Measurements from ENCODE around the gene GALNT17. TPM values are rescaled to one million over a fixed set of nuclear protein-coding genes. Genes with fewer than 3 reads are reported as not detected.

The GALNT17 gene
- total RNA-seq, 1 donor = not detected

DNA sequence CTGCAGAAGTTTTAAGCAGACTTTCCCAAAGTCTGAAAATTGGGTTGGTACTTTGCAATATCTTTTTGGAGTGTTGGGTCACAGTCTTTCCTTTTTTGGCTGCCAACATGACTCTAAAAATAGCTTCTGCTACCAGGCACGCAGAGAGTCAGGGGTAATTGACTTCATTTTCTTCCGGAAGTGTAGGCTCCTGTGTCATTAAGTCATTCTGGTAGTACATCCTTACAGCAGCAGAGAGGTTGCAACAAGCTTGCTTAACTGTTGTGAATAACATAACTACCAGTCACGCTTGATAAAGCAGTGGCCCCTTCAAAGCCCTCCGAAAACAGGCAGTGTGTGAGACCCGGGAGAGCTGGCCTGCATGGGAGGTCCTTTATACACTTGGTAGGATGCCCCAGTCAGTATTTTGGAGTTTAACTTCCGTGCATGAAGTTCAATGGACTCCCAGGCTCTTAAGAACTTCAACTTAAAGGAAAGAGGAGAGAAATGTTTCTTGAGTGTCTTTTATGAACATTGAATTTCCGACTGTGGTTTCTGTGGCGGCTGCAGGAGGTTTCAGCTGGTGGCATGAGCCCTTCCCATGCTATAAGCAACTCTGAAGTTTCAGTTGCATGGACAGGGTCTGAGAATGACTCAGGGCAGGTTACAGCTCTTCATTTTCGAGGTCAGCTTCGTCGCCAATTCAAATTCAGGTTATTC, 310.7 kb downstream of the GALNT17 start:
- TF ChIP-seq, protein P1, sequence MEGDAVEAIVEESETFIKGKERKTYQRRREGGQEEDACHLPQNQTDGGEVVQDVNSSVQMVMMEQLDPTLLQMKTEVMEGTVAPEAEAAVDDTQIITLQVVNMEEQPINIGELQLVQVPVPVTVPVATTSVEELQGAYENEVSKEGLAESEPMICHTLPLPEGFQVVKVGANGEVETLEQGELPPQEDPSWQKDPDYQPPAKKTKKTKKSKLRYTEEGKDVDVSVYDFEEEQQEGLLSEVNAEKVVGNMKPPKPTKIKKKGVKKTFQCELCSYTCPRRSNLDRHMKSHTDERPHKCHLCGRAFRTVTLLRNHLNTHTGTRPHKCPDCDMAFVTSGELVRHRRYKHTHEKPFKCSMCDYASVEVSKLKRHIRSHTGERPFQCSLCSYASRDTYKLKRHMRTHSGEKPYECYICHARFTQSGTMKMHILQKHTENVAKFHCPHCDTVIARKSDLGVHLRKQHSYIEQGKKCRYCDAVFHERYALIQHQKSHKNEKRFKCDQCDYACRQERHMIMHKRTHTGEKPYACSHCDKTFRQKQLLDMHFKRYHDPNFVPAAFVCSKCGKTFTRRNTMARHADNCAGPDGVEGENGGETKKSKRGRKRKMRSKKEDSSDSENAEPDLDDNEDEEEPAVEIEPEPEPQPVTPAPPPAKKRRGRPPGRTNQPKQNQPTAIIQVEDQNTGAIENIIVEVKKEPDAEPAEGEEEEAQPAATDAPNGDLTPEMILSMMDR (IDR thresholded peaks at IDR 0.05; ENCODE audit: insufficient read depth, low read depth, low read length) = no peak
- no peak for DNase-seq (ENCODE audit: low read depth)
- no peak overlapping the region for H3K4me3 ChIP-seq (ENCODE audit: low read depth, low read length)

DNA sequence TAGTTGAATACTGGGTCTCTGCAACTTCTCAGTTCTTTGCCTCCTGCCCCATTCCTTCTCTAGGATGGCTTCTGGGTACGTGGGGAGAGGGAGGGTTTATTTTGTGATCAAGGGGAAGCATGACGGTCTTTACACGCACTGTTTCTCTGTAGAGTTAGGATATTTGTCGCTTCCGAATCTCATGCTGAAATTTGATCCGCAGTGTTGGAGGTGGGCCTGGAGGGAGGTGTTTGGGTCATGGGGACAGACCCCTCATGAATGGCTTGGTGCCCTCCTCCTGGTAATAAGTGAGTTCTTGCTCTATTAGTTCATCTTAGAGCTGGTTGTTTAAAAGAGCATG, 311.2 kb downstream of the GALNT17 start:
- TF ChIP-seq, protein P1 (IDR thresholded peaks at IDR 0.05; ENCODE audit: insufficient read depth, low read depth, low read length) = no peak
- no peak overlapping the region for H3K4me3 ChIP-seq (ENCODE audit: low read depth, low read length)
- no peak for DNase-seq (ENCODE audit: low read depth)

DNA sequence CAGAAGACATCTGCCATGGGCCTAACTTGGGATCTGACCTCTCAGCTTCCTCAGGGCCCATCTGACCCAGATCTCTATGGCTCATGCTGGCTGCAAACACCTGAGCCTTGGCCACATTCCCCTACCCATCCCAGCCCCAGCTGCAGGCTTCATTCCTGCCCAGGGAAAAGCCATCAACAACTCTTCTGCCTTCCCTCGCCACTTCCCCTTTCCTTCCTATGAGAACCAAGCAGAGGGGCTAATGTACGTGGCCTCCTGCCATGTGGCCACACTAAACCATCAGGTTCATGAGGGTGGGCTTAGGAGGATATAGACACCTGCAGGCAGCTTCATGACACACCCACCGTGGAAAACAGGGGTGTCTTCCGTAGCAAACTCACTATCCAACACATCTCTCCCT, 312.2 kb downstream of the GALNT17 start:
- no peak for DNase-seq (ENCODE audit: low read depth)
- H3K4me3 ChIP-seq (ENCODE audit: low read depth, low read length) = no peak overlapping the region

DNA sequence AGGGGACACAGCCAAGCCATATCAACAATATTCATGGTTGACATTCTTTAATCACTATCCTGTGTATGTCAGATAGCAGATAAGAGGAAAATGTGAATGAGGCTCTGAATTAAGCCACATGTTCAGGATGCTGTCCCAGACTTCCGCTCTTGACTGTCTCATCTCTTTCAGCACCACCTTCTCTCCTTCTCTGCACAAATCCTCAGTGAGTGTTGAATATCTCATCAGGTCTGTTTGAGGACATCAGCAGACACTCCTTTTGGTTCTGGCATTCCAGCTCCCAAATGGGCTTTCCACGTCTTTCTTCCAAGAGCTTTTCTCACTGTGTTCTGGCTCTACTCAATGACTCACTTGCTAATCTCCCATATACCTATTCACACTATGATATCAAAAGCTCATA, 321.7 kb downstream of the GALNT17 start:
- no peak overlapping the region for H3K4me3 ChIP-seq (ENCODE audit: low read depth, low read length)
- TF ChIP-seq, protein P1 (IDR thresholded peaks at IDR 0.05; ENCODE audit: insufficient read depth, low read depth, low read length) = no peak
- DNase-seq (ENCODE audit: low read depth) = no peak

More for the DNA sequence above, 312.2 kb downstream of the GALNT17 start:
- TF ChIP-seq, protein P1 (IDR thresholded peaks at IDR 0.05; ENCODE audit: insufficient read depth, low read depth, low read length) = no peak

DNA sequence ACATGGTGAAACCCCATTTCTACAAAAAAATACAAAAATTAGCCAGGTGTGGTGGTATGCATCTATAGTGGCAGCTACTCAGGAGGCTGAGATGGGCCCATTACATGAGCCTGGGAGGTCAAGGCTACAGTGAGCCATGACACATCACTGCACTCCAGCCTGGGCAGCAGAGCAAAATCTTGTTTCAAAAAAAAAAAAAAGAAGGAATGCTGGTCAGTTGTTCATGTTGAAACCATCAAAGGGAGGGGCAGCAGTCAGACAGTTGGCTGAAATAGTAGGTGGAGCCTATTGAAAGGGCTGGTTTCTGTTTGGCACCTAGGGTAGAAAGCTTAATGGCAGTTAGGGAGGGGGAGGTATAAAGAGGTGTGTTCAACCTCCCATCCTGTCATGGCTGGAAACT, 323.0 kb downstream of the GALNT17 start:
- TF ChIP-seq, protein P1 (IDR thresholded peaks at IDR 0.05; ENCODE audit: insufficient read depth, low read depth, low read length) = no peak
- no peak overlapping the region for H3K4me3 ChIP-seq (ENCODE audit: low read depth, low read length)
- no peak for DNase-seq (ENCODE audit: low read depth)

DNA sequence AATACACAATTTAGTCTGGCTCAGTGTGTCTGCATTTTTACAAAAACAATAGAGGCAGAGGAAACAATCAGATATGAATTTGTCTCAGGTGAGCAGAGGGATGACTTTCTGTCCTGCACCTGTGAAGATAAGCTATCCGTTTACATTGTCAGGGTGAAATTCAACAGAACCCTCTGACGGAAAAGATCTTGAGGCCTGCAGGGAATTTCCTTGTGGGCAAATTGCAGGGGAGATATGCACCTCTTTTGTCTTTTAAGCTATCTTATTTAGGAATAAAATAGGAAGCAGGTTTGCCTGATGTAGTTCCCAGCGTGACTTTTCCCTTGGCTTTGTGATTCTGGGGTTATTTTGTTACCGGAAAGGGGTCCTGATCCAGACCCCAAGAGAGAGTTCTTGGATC, 325.1 kb downstream of the GALNT17 start:
- H3K4me3 ChIP-seq (ENCODE audit: low read depth, low read length) = no peak overlapping the region
- no peak for DNase-seq (ENCODE audit: low read depth)
- TF ChIP-seq, protein P1 (IDR thresholded peaks at IDR 0.05; ENCODE audit: insufficient read depth, low read depth, low read length) = no peak

Measured in fibroblast of villous mesenchyme (primary cell).